Measurements from ENCODE around the gene NEXMIF. TPM values are rescaled to one million over a fixed set of nuclear protein-coding genes. Genes with fewer than 3 reads are reported as not detected.
"Not testable (repeated sequence)": the region's sequence is repeated elsewhere in the genome, so short reads cannot be mapped to it uniquely, and the experiment has no call there.

NEXMIF gene
- total RNA-seq, 1 donor from 2014 or later, result 1.9 TPM

- DNase-seq (ENCODE audit: low read depth, low spot score), result no peak
- Mint-ChIP-seq H3K27me3 (ENCODE audit: low read depth) (no peaks in the 10 kb centered on the region), H3K4me1 (no peaks in the 10 kb centered on the region), H3K36me3 (ENCODE audit: low read depth) (peaks cover 2% of the 10 kb centered on the region), H3K27ac (ENCODE audit: unreplicated experiment) (no peak overlapping the region), H3K9me3 (peaks cover 5% of the 10 kb centered on the region), H3K4me3 (no peak overlapping the region)
- TF ChIP-seq, protein P1, sequence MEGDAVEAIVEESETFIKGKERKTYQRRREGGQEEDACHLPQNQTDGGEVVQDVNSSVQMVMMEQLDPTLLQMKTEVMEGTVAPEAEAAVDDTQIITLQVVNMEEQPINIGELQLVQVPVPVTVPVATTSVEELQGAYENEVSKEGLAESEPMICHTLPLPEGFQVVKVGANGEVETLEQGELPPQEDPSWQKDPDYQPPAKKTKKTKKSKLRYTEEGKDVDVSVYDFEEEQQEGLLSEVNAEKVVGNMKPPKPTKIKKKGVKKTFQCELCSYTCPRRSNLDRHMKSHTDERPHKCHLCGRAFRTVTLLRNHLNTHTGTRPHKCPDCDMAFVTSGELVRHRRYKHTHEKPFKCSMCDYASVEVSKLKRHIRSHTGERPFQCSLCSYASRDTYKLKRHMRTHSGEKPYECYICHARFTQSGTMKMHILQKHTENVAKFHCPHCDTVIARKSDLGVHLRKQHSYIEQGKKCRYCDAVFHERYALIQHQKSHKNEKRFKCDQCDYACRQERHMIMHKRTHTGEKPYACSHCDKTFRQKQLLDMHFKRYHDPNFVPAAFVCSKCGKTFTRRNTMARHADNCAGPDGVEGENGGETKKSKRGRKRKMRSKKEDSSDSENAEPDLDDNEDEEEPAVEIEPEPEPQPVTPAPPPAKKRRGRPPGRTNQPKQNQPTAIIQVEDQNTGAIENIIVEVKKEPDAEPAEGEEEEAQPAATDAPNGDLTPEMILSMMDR (conservative IDR thresholded peaks at IDR 0.05), result no peak
Observed at GRCh38 chrX:74835566-74835965, 89.7 kb downstream of the NEXMIF start.

DNA sequence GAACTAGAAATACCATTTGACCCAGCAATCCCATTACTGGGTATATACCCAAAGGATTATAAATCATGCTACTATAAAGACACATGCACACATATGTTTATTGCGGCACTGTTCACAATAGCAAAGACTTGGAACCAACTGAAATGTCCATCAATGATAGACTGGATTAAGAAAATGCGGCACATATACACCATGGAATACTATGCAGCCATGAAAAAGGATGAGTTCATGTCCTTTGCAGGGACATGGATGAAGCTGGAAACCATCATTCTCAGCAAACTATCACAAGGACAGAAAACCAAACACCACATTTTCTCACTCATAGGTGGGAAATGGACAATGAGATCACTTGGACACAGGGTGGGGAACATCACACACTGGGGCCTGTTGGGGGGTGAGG lies 105.5 kb downstream of the NEXMIF start:
- not testable (repeated sequence) for H3K27me3 Mint-ChIP-seq (ENCODE audit: low read depth); H3K4me1 Mint-ChIP-seq; H3K4me3 Mint-ChIP-seq; H3K27ac Mint-ChIP-seq (ENCODE audit: unreplicated experiment); DNase-seq (ENCODE audit: low read depth, low spot score); H3K36me3 Mint-ChIP-seq (ENCODE audit: low read depth); H3K9me3 Mint-ChIP-seq

DNA sequence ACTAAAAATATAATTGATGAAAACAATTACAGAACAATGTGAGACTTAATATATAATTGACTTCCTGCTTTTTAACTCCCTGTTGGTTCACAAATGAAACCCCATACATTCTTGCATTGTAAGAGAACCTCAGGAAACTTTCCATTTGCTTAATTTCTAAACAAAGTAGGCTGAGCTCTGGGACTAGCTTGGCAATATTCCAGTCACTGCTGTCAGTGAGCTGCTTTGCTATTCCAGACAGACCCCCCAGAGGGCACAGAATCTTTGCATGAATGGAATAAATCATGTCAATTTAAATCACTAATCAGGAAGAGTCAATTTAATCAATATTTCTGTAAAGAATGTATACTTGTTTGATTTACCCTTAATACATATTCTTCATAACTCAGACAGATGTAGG lies 110.6 kb downstream of the NEXMIF start:
- no peaks in the 10 kb centered on the region for H3K36me3 Mint-ChIP-seq (ENCODE audit: low read depth)
- no peaks in the 10 kb centered on the region for H3K4me1 Mint-ChIP-seq
- H3K4me3 Mint-ChIP-seq, result no peak overlapping the region
- peaks cover 5% of the 10 kb centered on the region for H3K9me3 Mint-ChIP-seq
- no peak overlapping the region for H3K27ac Mint-ChIP-seq (ENCODE audit: unreplicated experiment)
- H3K27me3 Mint-ChIP-seq (ENCODE audit: low read depth), result no peaks in the 10 kb centered on the region
- DNase-seq (ENCODE audit: low read depth, low spot score), result no peak
- TF ChIP-seq, protein P1 (conservative IDR thresholded peaks at IDR 0.05), result no peak

DNA sequence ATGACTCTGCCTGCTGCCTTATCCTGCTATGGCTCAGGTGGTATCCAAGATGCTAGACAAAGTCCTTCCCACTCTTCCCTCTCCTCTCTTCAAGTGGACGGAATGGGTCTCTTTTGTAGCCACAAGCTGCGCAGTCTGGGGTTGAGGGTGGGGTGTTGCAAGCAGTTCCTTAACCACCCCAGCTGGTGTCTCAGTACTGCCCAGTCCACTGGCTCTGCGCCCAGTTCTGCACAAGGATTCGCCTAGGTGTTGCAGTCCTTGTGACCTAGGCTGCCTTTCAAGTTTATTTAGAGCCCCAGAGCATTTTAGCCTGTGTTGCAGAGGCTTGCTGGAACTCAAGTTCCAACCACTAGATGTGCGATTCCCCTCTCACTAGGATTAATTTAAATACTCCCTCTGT lies 120.7 kb downstream of the NEXMIF start:
- Mint-ChIP-seq H3K9me3 (peaks cover 8% of the 10 kb centered on the region), H3K36me3 (ENCODE audit: low read depth) (peaks cover 5% of the 10 kb centered on the region), H3K27ac (ENCODE audit: unreplicated experiment) (no peak overlapping the region), H3K4me3 (no peak overlapping the region), H3K4me1 (no peaks in the 10 kb centered on the region), H3K27me3 (ENCODE audit: low read depth) (no peaks in the 10 kb centered on the region)
- TF ChIP-seq, protein P1 (conservative IDR thresholded peaks at IDR 0.05), result no peak
- DNase-seq (ENCODE audit: low read depth, low spot score), result no peak

GRCh38 chrX:74800062-74800461 lies 125.2 kb downstream of the NEXMIF start:
- no peak overlapping the region for H3K4me3 Mint-ChIP-seq
- peaks cover 8% of the 10 kb centered on the region for H3K36me3 Mint-ChIP-seq (ENCODE audit: low read depth)
- peaks cover 16% of the 10 kb centered on the region for H3K9me3 Mint-ChIP-seq
- no peak overlapping the region for H3K27ac Mint-ChIP-seq (ENCODE audit: unreplicated experiment)
- DNase-seq (ENCODE audit: low read depth, low spot score), result no peak
- H3K27me3 Mint-ChIP-seq (ENCODE audit: low read depth), result no peaks in the 10 kb centered on the region
- H3K4me1 Mint-ChIP-seq, result no peaks in the 10 kb centered on the region
- TF ChIP-seq, protein P1 (conservative IDR thresholded peaks at IDR 0.05), result no peak

- Mint-ChIP-seq H3K4me1 (no peaks in the 10 kb centered on the region), H3K4me3 (no peak overlapping the region)
Observed at GRCh38 chrX:74797338-74797887, 127.8 kb downstream of the NEXMIF start.

More at GRCh38 chrX:74797338-74797887, 127.8 kb downstream of the NEXMIF start:
- TF ChIP-seq, protein P1 (conservative IDR thresholded peaks at IDR 0.05), result no peak
- no peak for DNase-seq (ENCODE audit: low read depth, low spot score)
- Mint-ChIP-seq H3K36me3 (ENCODE audit: low read depth) (peaks cover 10% of the 10 kb centered on the region), H3K9me3 (peaks cover 19% of the 10 kb centered on the region), H3K27ac (ENCODE audit: unreplicated experiment) (no peak overlapping the region), H3K27me3 (ENCODE audit: low read depth) (no peaks in the 10 kb centered on the region)
